Activated CD8-positive, alpha-beta memory T cell treated with anti-CD3 and anti-CD28 coated beads, Interleukin-2, amount 50 U/mL, for 24 hours (primary cell): ENCODE results near the gene AQP2.
"Not testable (repeated sequence)": the region's sequence is repeated elsewhere in the genome, so short reads cannot be mapped to it uniquely, and the experiment has no call there.

Experiments used
- DNase-seq: peaks from one replicate; pipeline ENCODE4 v3.0.0-alpha.2; 2020; ENCODE audit errors: extremely low read depth

AQP2 gene

DNA sequence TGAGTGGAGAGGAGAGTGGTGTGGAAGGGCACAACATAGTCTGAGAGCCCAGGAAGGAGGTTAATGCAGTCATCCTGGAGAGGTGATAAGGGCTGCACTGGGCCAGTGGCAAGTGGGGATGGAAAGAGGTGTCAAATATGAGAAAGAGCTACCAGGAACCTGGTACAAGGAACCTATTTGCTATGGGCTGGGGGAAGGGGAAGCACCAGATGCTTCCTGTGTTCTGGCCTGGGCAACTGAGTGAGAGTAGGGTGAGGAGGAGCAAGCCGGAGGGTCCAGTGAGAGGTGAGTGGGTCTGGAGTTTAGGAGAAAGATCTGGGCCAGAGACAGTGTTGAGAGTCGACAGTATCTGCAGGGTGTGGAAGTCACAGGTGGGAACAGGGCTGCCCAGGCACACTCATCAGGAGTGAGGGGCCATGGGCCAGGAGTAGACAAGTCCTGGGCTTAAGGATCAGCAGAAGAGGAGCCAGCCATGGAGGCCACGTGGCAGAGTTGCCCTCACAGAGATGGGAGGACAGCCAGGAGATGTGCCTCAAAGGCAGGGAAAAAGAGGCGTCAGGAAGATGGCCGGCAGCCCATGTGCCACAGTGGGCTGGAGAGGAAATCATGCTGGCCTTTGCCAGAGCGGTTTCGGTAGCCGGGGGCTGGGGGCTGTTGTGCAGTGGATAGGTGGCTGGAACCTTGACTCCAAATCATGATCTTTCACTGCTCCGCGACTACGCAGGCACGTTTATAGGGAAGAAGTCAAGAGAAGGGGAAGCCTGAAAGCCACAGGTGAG lies 19.3 kb downstream of the AQP2 start:
- no peak for DNase-seq

DNA sequence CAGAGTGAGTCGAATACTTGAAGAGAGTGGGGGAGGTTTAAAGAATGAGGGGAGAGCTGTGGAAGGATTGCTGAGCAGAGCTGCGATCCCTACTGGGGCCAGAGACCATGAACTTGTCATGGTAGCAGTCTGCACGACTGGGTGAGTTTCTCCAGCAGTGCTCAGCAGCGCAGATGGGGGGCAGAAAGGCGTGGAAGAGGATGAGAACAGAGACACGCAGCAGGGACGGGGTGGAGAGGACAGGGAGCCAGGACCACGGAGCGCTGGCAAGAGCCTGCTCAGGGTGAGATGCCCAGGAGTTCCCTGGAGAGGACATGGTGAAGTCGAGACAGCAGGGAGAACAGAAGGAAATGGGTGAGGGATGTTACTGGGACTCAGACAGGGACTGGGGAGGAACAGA lies 20.1 kb downstream of the AQP2 start:
- no peak for DNase-seq

DNA sequence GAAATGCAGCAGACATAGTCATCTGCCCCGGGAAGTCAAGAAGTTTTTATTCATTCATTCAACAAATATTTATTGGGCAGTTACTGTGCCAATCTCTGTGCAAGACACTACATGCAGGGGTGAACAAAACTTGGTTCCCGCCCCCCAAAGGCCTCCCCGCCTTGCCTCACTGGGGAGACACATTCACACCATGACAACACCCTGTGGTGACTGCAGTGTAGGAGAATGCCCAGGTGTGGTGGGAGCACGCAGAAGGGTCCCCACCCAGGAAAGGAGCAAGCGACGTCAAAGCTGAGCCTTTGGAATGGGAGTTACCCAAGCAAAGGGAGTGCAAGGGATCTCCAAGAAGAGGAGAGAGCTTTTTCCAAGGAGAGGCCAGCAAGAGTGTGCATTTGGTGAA lies 20.6 kb downstream of the AQP2 start:
- DNase-seq: no peak

DNA sequence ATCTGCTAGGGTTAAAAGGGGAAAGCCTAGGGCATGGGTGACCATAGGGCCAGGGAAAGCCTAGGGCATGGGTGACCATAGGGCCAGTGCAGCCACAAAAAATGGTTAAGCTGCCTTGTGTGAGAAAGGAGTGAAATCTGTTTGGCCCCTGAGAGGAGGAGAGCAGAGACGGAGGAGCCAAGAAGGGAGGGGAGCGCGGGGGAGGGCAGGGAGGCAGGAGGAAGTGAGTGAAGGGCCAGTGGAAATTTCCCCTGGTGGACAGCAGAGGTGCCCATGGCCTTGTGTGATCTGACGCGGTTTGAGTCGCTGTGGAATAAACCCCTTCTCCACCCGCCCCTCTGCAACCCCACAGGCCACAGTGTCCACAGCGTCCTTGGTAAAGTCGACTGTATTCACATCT lies 21.6 kb downstream of the AQP2 start:
- DNase-seq: no peak

DNA sequence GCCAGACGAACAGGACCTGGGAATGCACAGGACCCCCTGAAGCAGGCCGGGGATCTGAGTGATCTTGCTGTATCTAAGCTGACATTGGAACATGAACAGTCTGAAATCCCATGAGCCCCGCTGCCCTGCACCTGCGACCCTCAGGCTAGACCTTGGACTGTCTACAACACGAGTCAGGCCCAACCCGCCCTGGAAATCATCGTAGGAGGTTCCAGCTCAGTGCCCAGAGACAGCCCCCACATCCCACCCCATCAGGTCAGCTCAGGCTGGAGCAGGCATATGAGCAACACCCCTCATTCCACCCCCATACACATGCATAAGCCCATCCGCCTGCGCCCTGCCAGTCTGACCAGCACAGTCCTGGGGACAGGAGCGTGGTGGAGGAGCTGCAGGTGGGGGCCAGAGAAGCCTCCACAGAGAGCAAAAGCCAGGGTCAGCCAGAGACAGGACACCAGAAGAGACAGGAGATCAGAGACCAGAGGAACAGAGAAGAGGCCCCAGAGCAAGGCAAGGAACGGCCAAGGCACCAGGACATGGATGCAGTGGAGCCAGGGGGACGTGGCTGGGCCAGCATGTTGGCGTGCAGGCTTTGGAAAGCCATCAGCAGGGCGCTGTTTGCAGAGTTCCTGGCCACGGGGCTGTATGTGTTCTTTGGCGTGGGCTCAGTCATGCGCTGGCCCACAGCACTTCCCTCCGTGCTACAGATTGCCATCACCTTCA lies 22.3 kb downstream of the AQP2 start, which contains the start of gene AQP6:
TSS of gene AQP6 (plus strand) at position 307 of the 720 bp plus-strand sequence. CDS start at position 534, 227 bp downstream.
- no peak for DNase-seq

DNA sequence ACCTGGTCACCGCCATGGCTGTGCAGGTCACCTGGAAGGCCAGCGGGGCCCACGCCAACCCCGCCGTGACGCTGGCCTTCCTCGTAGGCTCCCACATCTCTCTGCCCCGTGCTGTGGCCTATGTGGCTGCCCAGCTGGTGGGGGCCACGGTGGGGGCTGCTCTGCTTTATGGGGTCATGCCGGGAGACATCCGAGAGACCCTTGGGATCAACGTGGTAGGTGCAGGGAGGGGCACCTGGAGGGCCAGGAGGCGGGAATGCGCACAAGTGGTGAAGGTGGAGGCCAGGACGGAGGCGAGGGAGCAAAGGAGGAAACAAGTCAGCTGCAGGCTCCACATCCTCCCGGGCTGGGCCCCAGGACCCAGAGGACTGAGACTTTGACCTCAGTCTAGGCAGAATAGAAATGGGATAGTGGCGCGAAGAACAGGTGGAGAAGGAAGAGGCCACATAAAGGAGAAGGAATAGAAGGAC lies 22.9 kb downstream of the AQP2 start:
- no peak for DNase-seq

DNA sequence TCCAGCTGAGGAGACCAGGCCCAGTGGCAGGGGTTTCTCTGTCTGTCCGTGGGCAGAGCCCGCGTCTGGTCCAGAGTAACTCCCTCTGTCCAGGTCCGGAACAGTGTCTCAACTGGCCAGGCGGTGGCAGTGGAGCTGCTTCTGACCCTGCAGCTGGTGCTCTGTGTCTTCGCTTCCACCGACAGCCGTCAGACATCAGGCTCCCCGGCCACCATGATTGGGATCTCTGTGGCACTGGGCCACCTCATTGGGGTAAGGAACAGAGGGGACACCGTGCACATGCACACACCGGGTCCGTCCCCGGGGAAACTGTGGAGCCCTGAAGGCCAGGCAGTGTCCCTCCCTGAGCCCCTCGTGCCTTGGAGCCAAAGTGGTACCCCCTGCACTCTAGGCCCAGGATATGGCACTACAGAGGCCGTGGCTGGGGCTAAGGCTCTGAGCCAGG lies 23.7 kb downstream of the AQP2 start:
- no peak for DNase-seq

DNA sequence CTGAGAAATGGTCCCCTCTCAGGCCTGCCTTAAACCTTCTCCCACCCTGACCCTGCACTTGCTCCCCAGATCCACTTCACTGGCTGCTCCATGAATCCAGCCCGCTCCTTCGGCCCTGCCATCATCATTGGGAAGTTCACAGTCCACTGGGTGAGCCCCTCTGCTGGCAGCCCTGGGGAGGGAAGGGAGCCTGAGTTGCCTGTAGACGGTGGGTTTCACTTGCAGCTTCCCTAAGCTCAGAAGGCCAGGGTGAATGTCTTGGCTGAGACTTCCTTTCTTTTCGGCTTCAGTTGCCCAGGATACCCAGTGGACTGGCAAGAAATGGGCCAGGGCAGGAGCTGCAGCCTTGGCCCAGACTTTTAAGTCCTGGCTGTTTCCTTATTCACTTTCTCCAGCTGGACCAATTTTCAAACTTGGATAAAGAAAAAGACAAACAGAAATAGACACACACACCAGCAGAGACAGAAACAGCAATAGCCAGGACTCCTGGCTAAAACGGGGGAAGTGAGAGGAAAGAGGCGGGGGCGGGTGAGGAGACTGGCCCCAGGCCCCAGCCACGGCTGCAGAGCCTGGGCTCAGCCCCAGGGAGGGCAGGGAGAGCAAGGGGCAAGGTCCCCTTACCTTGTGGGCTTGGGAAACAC lies 24.3 kb downstream of the AQP2 start:
- DNase-seq: no peak

DNA sequence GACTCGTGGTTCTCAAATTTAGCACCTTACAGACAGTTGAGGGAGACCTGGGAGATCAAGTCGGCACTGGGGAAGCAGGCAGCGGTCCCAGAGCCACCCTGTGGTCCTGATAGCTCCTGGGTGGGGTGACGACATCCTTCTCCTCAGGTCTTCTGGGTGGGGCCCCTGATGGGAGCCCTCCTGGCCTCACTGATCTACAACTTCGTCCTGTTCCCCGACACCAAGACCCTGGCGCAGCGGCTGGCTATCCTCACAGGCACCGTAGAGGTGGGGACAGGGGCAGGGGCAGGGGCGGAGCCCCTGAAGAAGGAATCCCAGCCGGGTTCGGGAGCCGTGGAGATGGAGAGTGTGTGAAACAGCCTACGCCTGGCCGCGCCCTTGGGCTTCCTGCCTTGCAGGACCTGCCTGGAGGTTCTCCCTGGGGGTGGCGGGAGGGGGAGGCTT lies 24.8 kb downstream of the AQP2 start:
- DNase-seq: no peak

DNA sequence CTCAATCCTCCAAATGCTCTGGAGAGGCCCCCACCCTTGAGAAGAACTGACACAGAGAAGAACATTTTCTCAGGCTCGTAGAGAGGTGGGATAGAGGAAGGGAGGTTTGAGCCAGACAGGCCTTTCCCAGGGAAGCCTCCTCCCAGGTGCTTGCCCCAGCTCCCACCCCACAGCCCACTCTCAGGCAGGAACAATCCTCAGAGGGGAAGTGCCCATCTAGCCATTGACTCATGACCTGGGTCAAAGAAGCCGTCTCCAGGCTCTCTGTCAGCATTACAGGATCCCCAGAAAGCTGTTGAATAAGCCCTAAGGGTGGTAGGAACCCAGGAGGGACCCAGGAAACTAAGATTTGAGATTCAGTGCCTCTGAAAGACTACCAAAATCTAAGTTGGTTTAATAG lies 26.0 kb downstream of the AQP2 start:
- no peak for DNase-seq

DNA sequence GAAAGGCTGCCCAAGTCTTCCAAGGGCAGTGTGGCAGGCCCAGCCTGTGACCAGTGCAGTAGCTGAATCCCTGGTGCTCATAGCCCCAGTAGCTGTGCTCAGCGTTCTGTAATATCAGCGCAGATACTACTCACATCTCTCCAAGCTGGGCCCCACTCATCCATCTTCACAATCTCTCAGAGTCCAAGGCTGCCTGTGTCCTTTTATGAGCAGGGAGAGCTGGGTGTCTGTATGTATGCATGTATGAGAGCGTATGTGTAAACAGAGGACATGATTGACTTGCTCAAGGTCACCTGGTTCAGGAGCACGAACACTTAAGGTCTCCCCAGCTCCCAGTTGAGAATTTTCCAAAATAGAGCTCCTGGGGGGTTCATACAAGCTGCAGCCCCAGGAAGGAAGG lies 27.6 kb downstream of the AQP2 start:
- no peak for DNase-seq

DNA sequence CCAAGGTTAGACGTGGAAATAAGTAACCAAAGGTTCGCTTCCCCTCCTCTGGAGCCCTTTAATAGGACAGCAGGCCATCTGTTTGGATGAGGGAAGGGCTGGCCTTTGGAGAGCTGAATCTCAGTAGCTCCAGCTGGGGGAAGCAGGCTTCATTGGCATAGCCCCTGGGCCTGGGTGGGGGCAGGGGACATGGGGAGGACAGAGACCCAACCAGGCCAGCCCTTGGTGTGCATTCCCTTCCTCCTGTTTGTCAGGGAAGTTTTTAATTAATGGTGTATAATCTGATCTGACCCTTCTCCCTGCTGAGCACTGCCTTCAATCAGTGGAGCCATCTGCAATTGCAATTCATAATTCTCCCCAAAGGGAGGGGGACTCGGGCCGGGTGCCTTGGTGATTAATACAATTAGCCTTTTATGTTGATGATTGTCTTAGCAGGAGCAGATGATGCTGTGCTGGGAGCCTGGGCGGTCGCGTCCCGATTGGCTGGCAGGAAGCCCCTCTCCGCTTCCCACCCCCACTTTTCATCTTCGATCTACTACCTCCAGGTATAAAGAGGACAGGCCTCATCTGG lies 28.6 kb downstream of the AQP2 start:
- DNase-seq: no peak

DNA sequence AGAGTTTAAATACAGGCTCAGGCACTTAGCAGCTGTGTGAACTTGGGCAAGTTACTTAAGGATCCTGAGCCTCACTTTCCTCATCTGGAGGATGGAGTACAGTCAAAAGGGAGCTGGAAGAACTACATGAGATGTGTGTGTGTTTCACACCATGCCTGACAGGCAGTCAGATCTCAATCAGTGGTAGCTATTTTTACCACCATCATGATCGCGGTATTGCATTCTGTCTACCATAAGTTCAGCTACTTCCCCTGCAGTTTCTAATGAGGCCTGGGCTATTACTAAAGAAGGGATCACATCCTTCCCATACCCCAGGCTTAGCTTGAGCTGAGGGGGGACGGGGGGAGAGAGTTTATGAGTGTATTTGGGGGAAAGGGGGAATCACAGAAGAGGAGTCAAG lies 29.3 kb downstream of the AQP2 start:
- DNase-seq: no peak

DNA sequence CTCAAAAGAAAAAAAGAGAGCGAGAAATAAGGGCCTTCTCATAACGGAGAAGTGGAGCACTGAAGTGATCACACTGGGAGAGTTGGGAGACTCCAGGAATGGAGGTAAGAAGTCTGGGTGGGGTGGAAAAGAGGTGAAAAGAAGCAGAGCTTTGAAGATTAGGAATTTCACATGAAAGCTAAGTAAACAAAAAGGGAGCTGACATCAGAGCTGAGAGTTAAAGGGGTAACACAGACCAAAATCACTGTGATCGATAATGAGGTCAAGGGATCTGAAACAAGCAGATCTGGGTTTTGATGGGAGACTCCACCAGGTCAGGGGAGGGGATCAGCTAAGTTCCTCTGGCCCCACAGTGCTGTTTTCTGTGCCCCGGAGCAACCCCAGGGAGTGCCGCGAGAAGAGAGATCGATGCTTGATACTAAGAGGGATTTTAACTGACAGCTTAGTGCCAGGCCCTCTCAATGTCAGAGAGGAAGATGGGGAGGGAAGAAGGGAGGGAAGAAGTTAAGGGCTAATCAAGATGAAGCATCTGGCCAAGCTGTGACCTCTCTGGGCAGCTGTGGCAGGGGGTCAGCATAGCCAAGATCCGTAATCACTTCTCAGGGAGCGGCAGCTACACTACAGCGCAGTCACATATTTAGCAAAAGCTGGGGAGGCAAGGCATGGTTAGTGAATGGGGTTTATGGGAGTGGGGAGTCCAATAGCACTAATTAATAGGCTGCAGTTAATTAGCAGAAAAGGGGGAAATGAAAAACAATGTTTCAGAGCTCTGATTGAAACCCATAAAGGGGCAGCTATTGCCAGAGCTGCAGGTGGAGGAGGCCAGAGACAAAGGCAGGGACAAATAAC lies 30.2 kb downstream of the AQP2 start:
- no peak for DNase-seq

DNA sequence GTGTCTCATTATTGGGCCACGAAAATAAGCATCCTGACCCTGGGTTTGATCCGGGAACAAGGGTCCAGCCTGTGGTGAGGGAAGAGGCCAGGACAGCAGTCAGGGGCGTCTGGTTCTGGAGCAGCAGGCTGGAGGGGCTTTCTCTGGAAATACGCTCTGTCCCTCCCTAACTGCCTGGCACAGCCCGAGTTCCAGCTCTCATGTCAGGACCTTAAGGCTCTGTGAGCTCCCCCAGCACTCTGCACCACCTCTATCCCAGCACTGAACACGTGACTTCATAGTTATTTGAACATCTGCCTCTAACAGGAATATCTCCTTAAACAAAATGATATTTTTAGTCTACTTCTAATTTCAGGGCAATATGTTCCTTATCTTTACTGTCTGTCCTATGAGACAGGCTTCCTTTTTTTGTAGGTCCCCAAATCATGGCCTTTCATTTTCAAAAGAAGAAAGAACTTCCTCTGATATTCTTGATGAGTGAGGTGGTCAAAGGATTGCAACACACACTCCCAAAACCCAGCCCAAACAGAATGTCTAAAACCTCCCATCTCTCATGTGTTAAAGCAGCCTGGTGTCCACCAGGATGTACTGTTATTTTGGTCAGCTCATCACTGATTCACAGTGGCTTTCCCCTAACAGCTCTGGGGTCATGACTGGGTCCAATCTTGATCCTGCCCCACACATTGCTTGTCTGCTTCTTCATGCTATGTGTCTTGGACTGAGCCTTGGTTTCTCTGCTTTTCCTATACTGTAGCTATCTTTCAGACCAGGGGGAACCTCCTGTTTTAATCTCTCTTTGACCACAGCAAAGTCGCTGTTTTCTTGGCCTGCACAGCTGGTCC lies 31.9 kb downstream of the AQP2 start:
- DNase-seq: no peak

DNA sequence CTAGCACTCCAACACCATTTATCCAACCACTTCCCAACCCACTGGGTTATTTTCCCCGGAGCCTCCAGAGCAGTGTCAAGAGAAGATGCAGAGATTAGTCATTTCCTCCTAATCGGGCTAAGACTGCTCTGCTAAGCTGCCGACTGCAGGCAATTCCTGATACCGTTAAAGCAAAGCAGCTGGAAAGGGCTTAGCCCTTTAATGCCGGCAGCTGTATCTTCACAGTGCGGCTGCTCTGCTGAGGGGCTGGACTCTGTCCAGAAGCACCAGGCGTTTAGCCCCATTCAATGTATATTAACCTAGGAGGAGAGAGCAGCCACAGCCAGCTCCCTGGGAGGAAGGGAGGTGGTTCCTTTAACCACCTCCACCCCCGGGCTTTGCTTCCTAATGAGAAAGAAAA lies 33.4 kb downstream of the AQP2 start:
- DNase-seq: no peak

DNA sequence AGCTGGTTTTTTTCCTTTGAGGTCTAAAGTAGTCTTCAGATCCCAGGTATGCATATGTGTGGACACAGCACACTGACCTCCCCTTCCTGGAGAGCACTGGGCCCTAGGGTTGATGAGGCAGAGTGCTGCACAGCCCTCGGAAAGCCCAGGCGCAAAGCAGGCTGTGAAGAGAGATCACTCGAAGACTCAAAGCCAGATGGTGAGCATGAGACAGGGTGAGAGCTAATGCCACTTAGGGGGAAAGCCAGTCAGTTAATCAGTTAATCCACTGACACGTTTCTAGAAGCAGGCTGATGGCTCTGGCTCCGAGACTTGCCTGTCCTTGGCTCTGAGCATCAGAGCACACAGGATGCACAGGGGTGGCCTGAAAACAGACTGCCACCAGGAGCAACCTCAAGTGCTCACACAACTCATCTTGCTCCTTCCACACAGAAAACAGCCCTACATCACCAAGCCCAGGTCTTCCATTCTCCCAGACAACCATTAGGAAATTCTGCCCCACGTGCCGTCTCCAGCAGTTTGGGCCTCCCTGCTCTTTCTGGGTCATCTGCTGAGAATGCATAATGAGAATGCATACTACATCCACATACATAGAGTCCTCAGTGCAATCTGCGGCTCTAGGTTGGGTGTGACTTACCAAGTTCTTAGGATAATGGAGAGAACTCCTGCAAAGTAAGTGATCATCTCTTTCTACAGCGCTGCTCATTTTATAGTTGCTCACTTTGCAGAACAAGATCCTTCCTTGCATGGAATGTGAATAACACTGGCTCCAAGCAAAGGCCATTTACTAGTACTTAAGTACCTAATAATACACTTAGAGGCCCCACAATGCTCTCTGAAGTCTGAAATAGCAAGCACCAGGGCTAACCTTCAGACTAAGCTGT lies 34.2 kb downstream of the AQP2 start:
- no peak for DNase-seq

DNA sequence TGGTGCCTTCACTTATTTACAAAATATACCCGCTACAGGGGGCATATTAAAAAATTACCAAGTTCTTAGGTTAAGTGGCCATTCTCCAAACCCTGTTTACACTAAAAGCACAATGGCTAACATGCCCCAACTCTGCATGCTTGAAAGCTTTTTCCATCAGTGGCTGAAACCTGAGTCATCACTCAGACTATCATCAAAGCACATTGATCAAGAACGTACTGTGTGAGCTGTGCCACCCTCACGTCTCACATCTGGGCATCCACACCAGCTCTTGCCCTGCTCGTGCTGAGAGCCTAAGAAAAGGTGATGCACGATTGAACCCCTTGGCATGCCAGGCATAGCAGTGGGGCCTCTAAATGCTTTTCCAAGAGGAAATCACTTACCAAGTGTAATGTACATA lies 35.4 kb downstream of the AQP2 start:
- DNase-seq: no peak

DNA sequence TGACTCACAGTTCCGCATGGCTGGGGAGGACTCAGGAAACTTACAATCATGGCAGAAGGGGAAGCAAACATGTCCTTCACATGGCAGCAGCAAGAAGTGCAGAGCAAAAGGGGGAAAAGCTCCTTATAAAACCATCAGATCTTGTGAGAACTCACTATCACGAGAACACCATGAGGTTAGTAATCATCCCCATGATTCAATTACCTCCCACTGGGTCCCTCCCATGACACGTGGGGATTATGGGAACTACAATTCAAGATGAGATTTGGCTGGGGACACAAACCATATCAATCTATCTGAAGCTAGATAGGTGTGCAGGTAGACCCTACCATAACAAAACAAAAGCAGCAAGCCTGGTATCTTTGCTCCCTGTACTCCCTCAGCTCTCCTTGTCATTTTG lies 35.9 kb downstream of the AQP2 start:
- not testable (repeated sequence) for DNase-seq
